Tibial nerve (tissue), 3 donors: ENCODE measurements around the gene DISP2.

Source experiments
- CTCF ChIP-seq, 5 experiments: fragments of 200-600 bp in 3 of 5; fragments of 450-650 bp in 2 of 5; sonication (generic) in 3 of 5; IDR thresholded peaks; one replicate each; pipeline ENCODE4 v1.5.1; 2016 to 2019; ENCODE audit warnings: antibody characterized with exemption in 5 of 5, mild to moderate bottlenecking in 3 of 5, moderate library complexity in 2 of 5
- POLR2A ChIP-seq, 2 donors: fragments of 450-650 bp; IDR thresholded peaks; one replicate each; pipeline ENCODE4 v1.6.1; 2017; ENCODE audit warnings: antibody characterized with exemption in 2 of 2, mild to moderate bottlenecking in 2 of 2, moderate library complexity in 2 of 2

- TF ChIP-seq CTCF (IDR thresholded peaks at IDR 0.05) (no peak), POLR2A (IDR thresholded peaks at IDR 0.05) (no peak)
Measured at GRCh38 chr15:40345225-40345866, 12.7 kb upstream of the DISP2 start.
